A549 treated with Hydrocortisone at 1 μM for 4 hours (cell line): ENCODE data around the gene GNAT1. TPM values are rescaled to one million over a fixed set of nuclear protein-coding genes. Genes with fewer than 3 reads are reported as not detected.

ENCODE experiments used
- total RNA-seq: library from RNA; stranded (reverse); fragments of 200-300 nt; extraction: Qiagen RNA extraction; gene quantifications from 5 replicates; pipeline ENCODE4 v1.2.3, GENCODE V29; 2022

Gene GNAT1
- total RNA-seq, result 0.21 TPM in 1 of 5 replicates, not detected in the others

DNA sequence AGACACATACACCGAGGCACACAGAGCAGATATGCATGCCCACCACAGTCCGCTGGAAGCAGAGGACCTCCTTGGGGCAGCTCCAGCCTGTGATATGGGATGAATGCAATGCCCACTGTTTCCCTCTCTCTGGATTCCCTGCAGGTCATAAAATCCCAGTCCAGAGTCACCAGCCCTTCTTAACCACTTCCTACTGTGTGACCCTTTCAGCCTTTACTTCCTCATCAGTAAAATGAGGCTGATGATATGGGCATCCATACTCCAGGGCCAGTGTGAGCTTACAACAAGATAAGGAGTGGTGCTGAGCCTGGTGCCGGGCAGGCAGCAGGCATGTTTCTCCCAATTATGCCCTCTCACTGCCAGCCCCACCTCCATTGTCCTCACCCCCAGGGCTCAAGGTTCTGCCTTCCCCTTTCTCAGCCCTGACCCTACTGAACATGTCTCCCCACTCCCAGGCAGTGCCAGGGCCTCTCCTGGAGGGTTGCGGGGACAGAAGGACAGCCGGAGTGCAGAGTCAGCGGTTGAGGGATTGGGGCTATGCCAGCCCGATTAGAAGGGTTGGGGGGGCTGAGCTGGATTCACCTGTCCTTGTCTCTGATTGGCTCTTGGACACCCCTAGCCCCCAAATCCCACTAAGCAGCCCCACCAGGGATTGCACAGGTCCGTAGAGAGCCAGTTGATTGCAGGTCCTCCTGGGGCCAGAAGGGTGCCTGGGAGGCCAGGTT is at the start of gene GNAT1:
TSS of gene GNAT1 (plus strand) at position 675 of the 725 bp plus-strand sequence. CDS start 116 bp downstream, outside the sequence.

GRCh38 chr3:50154840-50155490 is 36.4 kb upstream of the GNAT1 start, which contains the start of gene SEMA3F:
Gene SEMA3F (plus strand): TSS chr3:50155324. CDS start chr3:50159623, 4,299 bp downstream.

DNA sequence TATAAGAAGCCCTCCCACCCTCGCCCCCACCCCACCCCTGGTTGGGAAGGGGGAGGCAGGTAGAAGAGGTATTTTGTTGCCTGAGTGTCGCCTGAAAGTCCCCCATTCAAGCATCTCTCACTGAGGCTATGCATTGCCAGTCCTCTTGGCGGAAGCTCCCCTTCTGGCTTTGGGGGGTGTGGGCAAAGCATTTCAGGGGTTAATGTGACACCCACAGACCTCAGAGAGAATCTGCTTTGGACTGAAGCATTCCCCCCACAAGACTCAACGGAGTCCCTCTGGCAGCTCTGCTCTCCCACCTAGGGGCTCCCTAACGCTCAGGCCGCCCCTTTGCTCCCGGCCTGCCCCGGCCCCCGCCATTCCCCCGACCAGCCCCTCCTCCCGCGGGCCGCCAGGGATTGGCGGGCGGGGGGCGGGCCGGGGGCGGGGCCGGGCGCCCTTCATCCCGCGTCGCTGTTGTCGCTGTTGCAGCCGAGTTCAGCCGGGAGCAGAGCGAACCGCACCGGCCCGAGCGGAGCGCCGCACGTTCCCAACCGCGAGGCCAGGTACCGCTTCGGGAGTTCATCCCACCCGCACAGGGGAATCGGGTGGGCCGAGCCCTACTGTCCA is 13.5 kb downstream of the GNAT1 start, which contains the start of gene SLC38A3:
TSS of gene SLC38A3 (plus strand) at position 468 of the 609 bp plus-strand sequence. CDS start 8,929 bp downstream, outside the sequence.

GRCh38 chr3:50235716-50236483 is 44.5 kb downstream of the GNAT1 start, which contains the start of gene GNAI2:
Gene GNAI2 (plus strand): TSS chr3:50236204. CDS start chr3:50236336, 132 bp downstream.

Other genes with a start within 250 kb of the GNAT1 start
- gene RBM5, start 102.7 kb upstream of the GNAT1 start, total RNA-seq, result 30.5 to 38.4 TPM (median 34.6 TPM) in 5 replicates
- 12.7 to 20.4 TPM (median 16.9 TPM) in 5 replicates for gene SEMA3F, start 36.3 kb upstream of the GNAT1 start, total RNA-seq
- gene SLC38A3, start 13.7 kb downstream of the GNAT1 start, total RNA-seq, result 0.10 to 0.12 TPM (median 0.12 TPM) in 3 of 5 replicates, not detected in the others
- 40.7 to 48.2 TPM (median 44.0 TPM) in 5 replicates for gene GNAI2, start 44.6 kb downstream of the GNAT1 start, total RNA-seq
- 6.0 to 9.4 TPM (median 6.2 TPM) in 5 replicates for gene SEMA3B, start 77.5 kb downstream of the GNAT1 start, total RNA-seq
- 0.07 to 0.10 TPM in 2 of 5 replicates, not detected in the others for gene LSMEM2, start 87.5 kb downstream of the GNAT1 start, total RNA-seq
- 74.0 to 96.1 TPM (median 89.5 TPM) in 5 replicates for gene IFRD2, start 100.8 kb downstream of the GNAT1 start, total RNA-seq
- gene HYAL3, start 107.8 kb downstream of the GNAT1 start, total RNA-seq, result 7.6 to 9.9 TPM (median 8.9 TPM) in 5 replicates
- gene NAA80, start 107.8 kb downstream of the GNAT1 start, total RNA-seq, result 4.4 to 7.6 TPM (median 6.9 TPM) in 5 replicates
- gene HYAL1, start 112.0 kb downstream of the GNAT1 start, total RNA-seq, result 0.30 to 0.69 TPM (median 0.47 TPM) in 5 replicates
- gene HYAL2, start 131.1 kb downstream of the GNAT1 start, total RNA-seq, result 25.0 to 32.7 TPM (median 30.7 TPM) in 5 replicates
- 23.4 to 39.4 TPM (median 37.3 TPM) in 5 replicates for gene TUSC2, start 136.6 kb downstream of the GNAT1 start, total RNA-seq
- gene RASSF1, start 149.2 kb downstream of the GNAT1 start, total RNA-seq, result 16.8 to 20.2 TPM (median 19.1 TPM) in 5 replicates
- gene ZMYND10, start 154.1 kb downstream of the GNAT1 start, total RNA-seq, result 0.79 to 1.7 TPM (median 1.1 TPM) in 5 replicates
- gene NPRL2, start 159.2 kb downstream of the GNAT1 start, total RNA-seq, result 12.2 to 13.4 TPM (median 13.4 TPM) in 5 replicates
- 14.2 to 21.5 TPM (median 19.1 TPM) in 5 replicates for gene CYB561D2, start 159.3 kb downstream of the GNAT1 start, total RNA-seq
- 42.7 to 49.1 TPM (median 47.0 TPM) in 5 replicates for gene TMEM115, start 167.9 kb downstream of the GNAT1 start, total RNA-seq